Sigmoid colon (tissue), 4 donors: ENCODE data around the gene TRAF3.

Source experiments
- CTCF ChIP-seq, 4 experiments: fragments of 450-650 bp in 3 of 4; fragments of 200-600 bp in 1 of 4; IDR thresholded peaks; one replicate each; pipeline ENCODE4 v1.5.1; 2016 to 2019; ENCODE audit warnings: antibody characterized with exemption in 4 of 4, mild to moderate bottlenecking in 3 of 4, moderate library complexity in 2 of 4
- EP300 ChIP-seq, 4 donors: sonication (generic); formaldehyde crosslinking; IDR thresholded peaks; one replicate each; pipeline ENCODE4 v1.6.1; 2017; ENCODE audit warnings: antibody characterized with exemption in 4 of 4
- POLR2A ChIP-seq, 2 donors: fragments of 450-650 bp; IDR thresholded peaks; one replicate each; pipeline ENCODE4 v1.6.1; 2016; ENCODE audit warnings: antibody characterized with exemption in 2 of 2, mild to moderate bottlenecking in 2 of 2, moderate library complexity in 2 of 2
- POLR2AphosphoS5 ChIP-seq, 4 donors: sonication (generic); formaldehyde crosslinking; IDR thresholded peaks; one replicate each; pipeline ENCODE4 v1.6.1; 2017; ENCODE audit warnings: antibody characterized with exemption in 4 of 4

- TF ChIP-seq POLR2AphosphoS5 (IDR thresholded peaks at IDR 0.05) (no peak), CTCF (IDR thresholded peaks at IDR 0.05) (no peak), POLR2A (IDR thresholded peaks at IDR 0.05) (no peak), EP300 (IDR thresholded peaks at IDR 0.05) (no peak)
Observed at GRCh38 chr14:102732924-102733323, 44.3 kb upstream of the TRAF3 start.
